HG02852 (cell line): ENCODE data around the gene GNAQ.

ENCODE experiments used
- ATAC-seq: cut with Tn5 transposase; IDR thresholded peaks from one replicate; pipeline ENCODE4 v1.9.1; 2021; ENCODE audit warnings: mild to moderate bottlenecking, moderate library complexity; ENCODE audit not compliant: unreplicated experiment

Gene GNAQ

GRCh38 chr9:77977210-77977611 is 54.4 kb downstream of the GNAQ start:
- ATAC-seq, result no peak

- no peak for ATAC-seq
Observed at GRCh38 chr9:77975806-77976205, 55.8 kb downstream of the GNAQ start.

- ATAC-seq, result no peak
Observed at GRCh38 chr9:77975036-77975435, 56.6 kb downstream of the GNAQ start.

- no peak for ATAC-seq
Observed at GRCh38 chr9:77974434-77974833, 57.2 kb downstream of the GNAQ start.

- no peak for ATAC-seq
Observed at GRCh38 chr9:77969083-77969482, 62.5 kb downstream of the GNAQ start.

GRCh38 chr9:77968506-77968905 is 63.1 kb downstream of the GNAQ start:
- no peak for ATAC-seq

GRCh38 chr9:77966718-77967117 is 64.9 kb downstream of the GNAQ start:
- ATAC-seq, result no peak

- ATAC-seq, result no peak
Observed at GRCh38 chr9:77965445-77966123, 66.0 kb downstream of the GNAQ start.

- ATAC-seq, result no peak
Observed at GRCh38 chr9:77964258-77964657, 67.4 kb downstream of the GNAQ start.

GRCh38 chr9:77961541-77961940 is 70.1 kb downstream of the GNAQ start:
- no peak for ATAC-seq

GRCh38 chr9:77960356-77961153 is 71.1 kb downstream of the GNAQ start:
- no peak for ATAC-seq

- no peak for ATAC-seq
Observed at GRCh38 chr9:77959803-77960202, 71.8 kb downstream of the GNAQ start.

GRCh38 chr9:77957652-77958051 is 74.0 kb downstream of the GNAQ start:
- ATAC-seq, result no peak

- ATAC-seq, result no peak
Observed at GRCh38 chr9:77956555-77956954, 75.1 kb downstream of the GNAQ start.

- no peak for ATAC-seq
Observed at GRCh38 chr9:77954666-77955015, 77.0 kb downstream of the GNAQ start.

- no peak for ATAC-seq
Observed at GRCh38 chr9:77954013-77954665, 77.5 kb downstream of the GNAQ start.

GRCh38 chr9:77953590-77953989 is 78.0 kb downstream of the GNAQ start:
- ATAC-seq, result no peak

- ATAC-seq, result no peak
Observed at GRCh38 chr9:77952635-77953328, 78.8 kb downstream of the GNAQ start.

GRCh38 chr9:77951369-77951768 is 80.2 kb downstream of the GNAQ start:
- no peak for ATAC-seq

- ATAC-seq, result no peak
Observed at GRCh38 chr9:77949751-77950436, 81.7 kb downstream of the GNAQ start.

GRCh38 chr9:77947651-77948050 is 84.0 kb downstream of the GNAQ start:
- ATAC-seq, result no peak
